HG02588 (cell line): Measurements from ENCODE around the gene THTPA.
"Not testable (repeated sequence)": the region's sequence is repeated elsewhere in the genome, so short reads cannot be mapped to it uniquely, and the experiment has no call there.

Source experiments
- ATAC-seq: cut with Tn5 transposase; IDR thresholded peaks from one replicate; pipeline ENCODE4 v1.9.1; 2021; ENCODE audit warnings: mild to moderate bottlenecking, moderate library complexity; ENCODE audit not compliant: unreplicated experiment

Gene THTPA

GRCh38 chr14:23533652-23534435, 22.2 kb upstream of the THTPA start:
- no peak for ATAC-seq

DNA sequence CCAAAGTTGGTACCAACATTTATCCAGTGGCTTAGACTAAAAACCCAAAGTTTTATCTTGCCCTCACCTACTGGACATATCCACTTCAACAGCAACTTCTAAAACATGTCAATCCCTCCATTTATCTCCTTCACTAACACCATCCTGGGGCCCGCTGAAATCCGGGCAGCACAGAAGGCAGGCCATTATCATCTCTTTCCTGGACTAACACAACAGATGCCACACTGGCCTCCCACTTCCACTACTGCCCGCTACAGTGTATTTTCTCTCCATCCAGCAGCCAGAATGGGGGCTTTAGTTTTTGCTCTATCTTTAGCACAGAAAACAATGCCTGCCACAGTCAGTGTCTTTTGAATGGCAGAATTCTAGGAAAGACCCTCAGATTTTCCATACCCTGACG, 20.1 kb upstream of the THTPA start:
- ATAC-seq: no peak

GRCh38 chr14:23536494-23536893, 19.6 kb upstream of the THTPA start:
- ATAC-seq: no peak

DNA sequence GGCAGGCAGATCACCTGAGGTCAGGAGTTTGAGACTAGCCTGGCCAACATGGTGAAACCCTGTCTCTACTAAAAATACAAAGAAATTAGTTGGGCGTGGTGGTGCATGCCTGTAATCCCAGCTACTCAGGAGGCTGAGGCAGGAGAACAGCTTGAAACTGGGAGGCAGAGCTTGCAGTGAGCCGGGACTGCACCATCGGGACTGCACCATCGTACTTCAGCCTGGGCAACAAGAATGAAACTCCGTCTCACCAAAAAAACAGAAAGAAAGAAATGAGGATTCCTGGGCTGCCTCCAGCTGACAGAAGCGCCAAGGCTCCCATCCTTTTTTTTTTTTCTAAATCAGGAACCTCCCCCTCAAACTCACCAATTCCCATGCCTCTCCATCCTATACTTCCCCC, 19.2 kb upstream of the THTPA start:
- not testable (repeated sequence) for ATAC-seq

DNA sequence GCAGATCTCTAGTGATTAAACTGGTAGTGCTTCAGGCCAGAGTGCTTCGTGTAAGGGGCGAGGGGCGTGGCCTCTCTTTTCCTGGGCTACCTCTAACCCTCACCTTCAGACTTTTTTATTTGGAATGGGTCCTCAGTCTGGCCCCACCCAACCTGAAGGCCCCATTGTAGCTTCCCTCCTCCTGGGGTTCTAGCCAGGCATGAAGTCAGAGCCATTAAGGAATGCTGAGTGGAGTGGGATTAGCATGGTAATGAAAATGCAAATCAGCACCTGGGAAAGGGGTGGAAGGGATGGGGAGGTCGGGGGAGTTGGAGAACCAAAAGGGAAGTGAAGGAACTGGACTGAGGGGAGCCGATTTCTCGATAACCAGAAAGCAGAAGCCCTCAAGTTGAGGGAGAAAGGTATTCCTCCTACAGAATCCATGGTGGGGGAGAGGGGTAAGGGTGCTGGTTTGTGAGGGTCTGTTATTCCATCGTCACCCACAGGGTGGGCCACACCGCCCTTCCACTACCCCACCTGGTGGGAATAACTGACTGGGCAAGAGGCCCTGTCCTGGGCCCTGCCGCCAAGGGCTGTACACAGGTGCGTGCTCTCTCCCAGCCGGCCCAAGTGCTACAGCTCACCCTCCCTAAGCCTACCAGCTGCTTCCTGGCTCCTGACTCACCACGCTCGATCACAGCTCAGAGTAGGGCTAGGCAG, 18.6 kb upstream of the THTPA start:
- ATAC-seq: no peak

DNA sequence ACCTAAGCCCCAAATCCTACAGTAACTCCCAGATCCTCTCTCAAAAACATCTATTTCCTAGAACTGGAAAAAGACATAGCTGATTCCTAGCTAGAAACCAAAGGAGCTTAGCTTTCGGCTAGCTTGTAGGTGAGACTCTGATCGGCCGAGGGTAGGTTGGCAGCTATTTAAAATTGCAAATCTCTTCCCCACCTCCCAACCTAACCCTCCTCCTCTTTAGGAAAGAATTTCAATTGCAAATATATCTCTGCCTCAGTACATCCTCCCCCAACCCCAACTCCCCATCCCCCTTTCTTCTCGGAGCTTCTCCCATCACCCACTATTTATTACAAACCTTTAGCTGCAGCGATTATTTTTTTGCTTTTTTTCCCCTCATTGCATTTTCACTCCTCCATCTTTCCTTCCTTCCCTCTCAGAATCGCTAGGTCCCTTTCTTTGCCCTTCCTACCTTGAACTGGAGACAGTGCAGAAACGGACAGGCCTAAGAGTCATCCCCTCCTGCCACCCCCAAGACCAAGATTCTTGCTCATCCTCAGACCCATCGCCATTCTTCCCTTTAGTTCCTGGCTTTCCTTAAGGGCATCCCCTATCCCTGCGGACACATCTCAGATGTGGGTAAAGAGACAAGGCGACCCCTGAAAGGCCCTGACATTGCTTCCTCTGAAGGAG, 17.9 kb upstream of the THTPA start:
- no peak for ATAC-seq

DNA sequence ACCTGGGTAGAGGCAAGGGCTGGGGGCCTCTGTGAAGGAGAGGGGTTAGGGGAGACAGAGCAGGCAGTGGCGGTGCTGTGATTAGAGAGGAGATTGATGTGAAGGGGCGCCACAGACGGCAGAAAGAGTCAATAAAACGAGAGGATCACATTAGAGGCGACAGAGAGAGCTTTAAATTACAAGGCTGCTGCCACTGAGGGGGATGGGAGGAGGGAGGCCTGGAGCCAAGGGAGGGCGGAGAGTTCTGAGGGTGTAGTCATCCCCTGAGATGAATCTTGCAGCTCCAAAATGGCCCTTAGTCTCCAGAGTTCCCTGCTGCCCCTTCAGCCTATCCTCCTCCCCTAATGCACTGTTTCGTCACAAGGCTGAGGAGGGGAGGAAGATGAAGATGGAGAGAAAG, 17.3 kb upstream of the THTPA start:
- no peak for ATAC-seq

DNA sequence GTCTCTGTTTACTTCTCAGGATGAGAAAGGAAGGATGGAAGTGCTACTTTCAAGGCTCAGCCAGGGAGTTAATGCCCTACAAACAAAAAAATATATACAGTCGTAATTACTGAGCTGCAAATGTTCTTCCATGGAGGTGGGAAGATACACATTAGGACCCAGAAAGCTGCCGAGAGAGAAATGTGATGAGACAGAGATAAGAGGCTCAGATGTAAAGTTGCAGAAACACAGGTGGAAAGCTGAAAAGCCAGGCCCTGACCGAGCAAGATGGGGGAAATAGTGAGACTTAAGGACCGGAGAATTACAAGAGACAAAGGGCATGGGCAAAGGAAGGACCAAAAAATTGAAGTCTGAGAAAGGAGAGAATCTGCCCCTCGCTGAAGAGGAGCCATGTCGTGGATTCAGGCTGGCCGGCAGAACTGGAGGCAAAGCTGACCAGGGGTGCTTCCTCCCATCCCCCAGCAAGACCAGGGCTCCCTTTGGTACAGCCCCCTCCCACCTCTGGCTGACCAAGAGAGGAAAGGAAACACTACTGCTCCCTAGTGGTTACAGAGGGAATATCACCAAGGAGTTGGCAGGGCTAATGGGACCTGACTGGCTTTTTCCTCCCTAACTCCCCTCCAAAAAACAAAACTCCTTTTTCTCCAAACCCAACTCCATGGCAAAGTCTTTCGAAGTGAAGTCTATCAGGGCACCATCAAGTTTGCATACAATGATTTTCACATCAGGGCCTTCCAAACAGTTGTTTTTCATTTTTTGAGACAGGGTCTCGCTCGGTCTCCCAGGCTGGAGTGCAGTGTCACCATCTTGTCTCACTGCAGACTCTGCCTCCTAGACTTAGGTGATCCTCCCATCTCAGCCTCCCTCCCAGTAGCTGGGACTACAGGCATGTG, 16.6 kb upstream of the THTPA start:
- ATAC-seq: no peak

- no peak for ATAC-seq
These were observed 16.0 kb upstream of the THTPA start for GRCh38 chr14:23540141-23540469.

DNA sequence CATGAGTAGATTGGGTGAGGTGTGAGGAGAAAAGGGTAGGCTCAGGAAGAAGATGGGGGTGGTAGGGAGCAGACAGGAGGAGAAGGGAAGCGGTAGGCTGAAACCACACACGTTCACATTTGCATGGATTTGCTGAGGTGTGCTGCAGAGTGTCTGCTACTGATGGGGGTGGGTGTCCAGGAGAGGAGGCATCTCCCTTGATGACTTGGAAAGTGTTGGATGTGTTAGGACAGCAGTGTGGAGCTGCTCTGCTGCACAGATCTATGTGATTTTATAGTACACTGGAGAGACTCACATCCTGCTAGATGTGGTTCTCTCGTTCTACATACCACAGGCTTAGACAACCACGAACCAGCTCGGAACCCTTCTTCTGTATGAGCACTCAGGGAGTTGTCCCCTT, 13.8 kb upstream of the THTPA start:
- ATAC-seq: no peak

GRCh38 chr14:23543403-23543802, 12.7 kb upstream of the THTPA start:
- ATAC-seq: no peak

DNA sequence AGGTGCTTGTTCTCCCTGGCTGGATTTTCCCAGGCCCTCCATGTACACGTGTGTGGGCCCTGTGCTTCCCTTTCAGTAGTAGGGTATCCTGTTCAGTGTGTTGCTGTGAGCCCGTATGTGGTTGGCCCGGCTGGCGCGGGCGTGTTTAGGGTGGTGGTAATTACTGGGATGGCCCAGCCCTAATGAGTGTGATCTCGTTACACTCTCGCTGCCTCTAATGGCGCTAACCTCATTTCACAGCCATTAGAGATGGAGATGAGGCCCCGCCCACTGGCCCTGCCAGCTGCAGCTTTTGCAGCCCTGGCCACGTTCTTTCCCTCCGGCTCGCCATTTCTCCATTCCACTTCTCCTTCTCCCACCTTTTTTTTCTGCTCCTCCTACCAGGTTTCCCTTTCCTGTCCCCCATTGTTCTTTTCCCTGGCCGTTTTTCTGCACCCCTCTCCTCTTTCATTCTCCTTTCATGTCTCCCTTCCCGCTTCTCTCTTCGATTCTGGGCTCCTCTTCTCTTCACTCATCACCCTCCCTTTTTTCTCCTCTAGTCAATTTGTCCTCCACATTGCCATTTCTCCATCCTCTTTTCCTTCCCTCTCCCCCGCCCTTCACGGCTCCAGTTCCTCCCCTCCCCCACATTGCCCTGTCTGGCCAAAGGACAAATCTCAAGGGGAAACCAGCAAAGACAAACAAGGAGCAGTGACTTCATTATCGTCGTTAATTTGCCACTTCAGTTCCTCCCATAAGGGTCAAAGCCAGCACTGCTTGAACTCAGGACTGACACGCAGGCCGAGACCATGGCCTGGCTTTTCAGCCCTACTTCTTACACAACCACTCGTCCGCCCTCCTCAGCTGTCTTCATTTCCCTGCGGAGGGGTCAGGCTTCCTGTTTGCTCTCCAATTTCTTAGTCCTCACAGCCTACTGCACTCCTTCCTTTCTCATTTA, 11.3 kb upstream of the THTPA start:
- no peak for ATAC-seq

DNA sequence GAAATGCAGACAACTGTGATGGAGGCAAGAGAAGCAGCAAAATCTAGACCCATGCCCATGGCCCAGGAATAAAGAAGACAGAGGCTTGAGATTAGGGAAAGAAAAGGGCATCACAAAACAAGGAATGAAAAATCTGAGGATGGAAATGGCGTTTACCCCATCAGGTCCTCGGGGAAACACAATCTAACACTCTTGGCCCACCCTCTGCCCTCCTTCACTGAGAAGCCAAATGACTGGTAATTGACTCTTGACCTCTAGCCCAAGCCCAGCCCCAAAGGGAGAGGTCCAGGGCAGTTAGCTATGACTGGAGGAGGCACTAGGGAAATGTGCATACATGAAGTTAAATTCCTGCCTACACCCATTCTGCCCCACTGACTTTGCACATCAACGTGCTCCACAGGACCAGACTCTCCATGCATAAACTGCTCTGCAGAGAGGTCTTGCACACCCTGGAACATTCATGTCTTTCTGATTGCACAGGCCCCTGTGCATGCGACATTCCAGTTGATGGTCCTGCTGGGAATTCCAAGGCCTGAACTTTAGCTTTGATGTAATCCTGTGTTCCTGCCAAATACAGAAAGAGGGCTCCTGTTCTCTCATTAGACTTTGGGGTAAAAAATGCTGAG, 10.2 kb upstream of the THTPA start:
- ATAC-seq: no peak

DNA sequence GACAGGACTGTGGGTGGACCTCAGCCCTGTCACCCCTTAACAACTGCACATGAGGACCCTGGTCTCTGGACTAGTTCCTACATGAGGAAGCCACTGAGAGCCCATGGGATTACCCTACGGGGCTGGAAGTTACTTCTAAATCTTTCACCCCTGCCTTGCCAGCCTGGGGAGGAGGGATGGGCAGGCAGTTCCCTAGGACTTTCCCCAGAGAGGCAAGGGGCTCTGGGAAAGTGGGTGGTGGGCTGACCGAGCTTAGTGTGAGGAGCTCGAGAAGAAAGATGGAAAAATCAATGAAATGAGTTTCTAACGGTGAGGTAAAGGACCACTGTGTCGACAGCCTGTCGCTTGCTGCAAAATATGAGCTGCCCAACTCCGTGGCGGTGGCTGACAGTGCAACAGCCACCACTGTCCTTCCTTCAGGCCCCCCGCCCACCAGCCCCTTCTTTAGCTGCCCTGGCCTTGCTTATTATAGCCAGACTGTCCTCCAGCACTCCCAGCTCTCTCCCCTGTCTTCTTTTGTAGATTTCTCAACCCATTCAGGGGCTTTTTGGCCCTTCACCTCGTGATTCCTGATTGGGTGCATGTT, 9.5 kb upstream of the THTPA start:
- no peak for ATAC-seq

- no peak for ATAC-seq
These were observed 8.1 kb upstream of the THTPA start for GRCh38 chr14:23547924-23548323.

- ATAC-seq: no peak
These were observed 7.4 kb upstream of the THTPA start for GRCh38 chr14:23548351-23549318.

DNA sequence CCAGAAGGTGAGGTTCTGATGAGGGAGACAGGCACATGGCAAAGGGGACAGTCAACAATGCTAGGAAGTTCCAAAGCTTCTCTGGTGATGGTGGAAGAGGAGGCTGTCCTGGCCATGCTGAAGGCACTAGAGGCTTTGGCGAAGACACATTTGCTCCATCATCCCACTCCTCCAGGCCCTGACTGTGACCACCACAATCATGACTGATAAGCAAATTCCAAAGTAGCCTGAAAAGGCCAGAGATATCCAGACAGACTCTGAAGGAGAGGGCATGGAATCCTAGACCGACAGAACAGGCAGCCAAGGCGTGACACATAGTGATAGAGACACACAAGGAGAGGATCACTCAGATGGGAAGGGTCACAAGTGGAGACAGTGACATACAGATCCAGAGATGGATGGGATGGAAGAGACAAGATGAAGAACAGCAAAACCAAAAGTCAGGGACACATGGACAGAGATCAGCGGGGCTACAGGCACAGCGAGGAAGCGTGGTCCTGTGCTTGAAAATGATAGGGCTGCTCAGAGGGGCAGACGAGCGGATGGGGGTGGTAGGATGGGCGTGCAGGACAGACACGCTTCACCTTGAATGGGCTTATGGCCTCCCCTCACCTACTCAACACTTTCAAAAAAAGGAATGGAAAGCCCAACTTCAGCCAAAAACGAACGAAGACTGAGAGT, 5.8 kb upstream of the THTPA start:
- ATAC-seq: no peak
